Measurements from ENCODE around the gene ZBTB38. TPM values are rescaled to one million over a fixed set of nuclear protein-coding genes. Genes with fewer than 3 reads are reported as not detected.

ZBTB38 gene
- total RNA-seq, 2 experiments from 2014 or later = 21.8 to 22.0 TPM

DNA sequence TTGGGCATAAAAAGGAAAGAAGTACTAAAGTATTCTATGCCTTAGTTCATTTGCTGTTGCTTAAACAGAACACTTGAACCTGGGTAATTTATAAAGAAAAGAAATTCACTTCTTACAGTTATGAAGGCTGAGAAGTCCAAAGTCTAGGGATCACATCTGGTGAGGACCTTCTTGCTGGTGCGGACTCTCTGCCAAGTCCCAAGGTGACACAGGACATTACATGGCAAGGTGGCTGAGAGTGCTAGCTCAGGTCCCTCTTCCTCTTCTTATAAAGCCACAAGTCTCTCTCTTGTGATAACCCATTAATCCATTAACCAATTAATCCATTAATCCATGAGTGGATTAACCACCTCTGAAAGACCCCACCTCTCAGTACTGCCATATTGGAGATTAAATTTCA is 3.1 kb upstream of the ZBTB38 start:
- Mint-ChIP-seq H3K4me1 (ENCODE audit: low read depth) (peaks cover 13% of the 10 kb centered on the region), H3K27ac (no peak overlapping the region), H3K27me3 (no peaks in the 10 kb centered on the region), H3K4me3 (no peak overlapping the region), H3K36me3 (ENCODE audit: low read depth) (no peaks in the 10 kb centered on the region), H3K9me3 (no peaks in the 10 kb centered on the region)
- ChIA-PET POLR2A (no interaction called here), CTCF (interaction anchor here (1.0 to 2.1 kb wide), 2 partner anchors 23 to 87 kb away, joined by 3 to 6 read pairs; no protein-coding TSS in a partner anchor)
- H3K9me3 ChIP-seq (ENCODE audit: control insufficient read depth in 1 of 2, insufficient read depth in 1 of 2, low read length in 2 of 2) = no peaks in the 10 kb centered on the region
- DNase-seq = no peak
- no peak for ATAC-seq (ENCODE audit: poor library complexity)
- no peaks in the 10 kb centered on the region for H3K27me3 ChIP-seq (ENCODE audit: control insufficient read depth in 1 of 2, insufficient read depth in 2 of 2, low read length in 2 of 2)
- no peak for TF ChIP-seq CTCF (IDR thresholded peaks at IDR 0.05)
- no peaks in the 10 kb centered on the region for H3K36me3 ChIP-seq (ENCODE audit: insufficient read depth, low read length)
- peaks cover 9% of the 10 kb centered on the region for H3K4me1 ChIP-seq (ENCODE audit: insufficient read depth, low read length)
- no peak overlapping the region for H3K27ac ChIP-seq (ENCODE audit: low read depth in 1 of 2, low read length in 2 of 2)
- no peak overlapping the region for H3K4me3 ChIP-seq (ENCODE audit: low read length)
- intact Hi-C loops (cut with DNase I, micrococcal nuclease) = loop anchor here in 1 of 2 experiments (5.0 kb wide), 1 partner anchor 53 kb away; no protein-coding TSS in a partner anchor

- intact Hi-C loops (cut with DNase I, micrococcal nuclease) = loop anchor here in 1 of 2 experiments (5.0 kb wide), 1 partner anchor 54 kb away; no protein-coding TSS in a partner anchor
These were observed 1.8 kb upstream of the ZBTB38 start for GRCh38 chr3:141366285-141367037.

More at GRCh38 chr3:141366285-141367037, 1.8 kb upstream of the ZBTB38 start:
- Histone ChIP-seq H3K27me3 (ENCODE audit: control insufficient read depth in 1 of 2, insufficient read depth in 2 of 2, low read length in 2 of 2) (no peaks in the 10 kb centered on the region), H3K36me3 (ENCODE audit: insufficient read depth, low read length) (no peaks in the 10 kb centered on the region), H3K9me3 (ENCODE audit: control insufficient read depth in 1 of 2, insufficient read depth in 1 of 2, low read length in 2 of 2) (no peaks in the 10 kb centered on the region), H3K4me3 (ENCODE audit: low read length) (no peak overlapping the region), H3K4me1 (ENCODE audit: insufficient read depth, low read length) (no peaks in the 10 kb centered on the region), H3K27ac (ENCODE audit: low read depth in 1 of 2, low read length in 2 of 2) (no peak overlapping the region)
- Mint-ChIP-seq H3K4me1 (ENCODE audit: low read depth) (peaks cover 8% of the 10 kb centered on the region), H3K4me3 (no peak overlapping the region), H3K36me3 (ENCODE audit: low read depth) (no peaks in the 10 kb centered on the region), H3K27ac (no peak overlapping the region), H3K27me3 (no peaks in the 10 kb centered on the region), H3K9me3 (no peaks in the 10 kb centered on the region)
- POLR2A ChIA-PET = interaction anchor here (1.0 kb wide), 1 partner anchor 55 kb away, joined by 5 read pairs; no protein-coding TSS in a partner anchor
- no peak for TF ChIP-seq CTCF (IDR thresholded peaks at IDR 0.05)
- no peak for DNase-seq
- CTCF ChIA-PET = interaction anchor here (0.5 to 2.1 kb wide), 3 partner anchors 75 to 1638 kb away, joined by 3 to 7 read pairs (median 6); no protein-coding TSS in a partner anchor
- ATAC-seq (ENCODE audit: poor library complexity) = no peak
